ENCODE data around the gene INPP5D. TPM values are rescaled to one million over a fixed set of nuclear protein-coding genes. Genes with fewer than 3 reads are reported as not detected.

INPP5D gene
- total and polyA plus RNA-seq, 2 of the 13 experiments (the other 11 are each of a cell fraction or from before 2014, with no cell fraction given) = 16.7 to 18.0 TPM

DNA sequence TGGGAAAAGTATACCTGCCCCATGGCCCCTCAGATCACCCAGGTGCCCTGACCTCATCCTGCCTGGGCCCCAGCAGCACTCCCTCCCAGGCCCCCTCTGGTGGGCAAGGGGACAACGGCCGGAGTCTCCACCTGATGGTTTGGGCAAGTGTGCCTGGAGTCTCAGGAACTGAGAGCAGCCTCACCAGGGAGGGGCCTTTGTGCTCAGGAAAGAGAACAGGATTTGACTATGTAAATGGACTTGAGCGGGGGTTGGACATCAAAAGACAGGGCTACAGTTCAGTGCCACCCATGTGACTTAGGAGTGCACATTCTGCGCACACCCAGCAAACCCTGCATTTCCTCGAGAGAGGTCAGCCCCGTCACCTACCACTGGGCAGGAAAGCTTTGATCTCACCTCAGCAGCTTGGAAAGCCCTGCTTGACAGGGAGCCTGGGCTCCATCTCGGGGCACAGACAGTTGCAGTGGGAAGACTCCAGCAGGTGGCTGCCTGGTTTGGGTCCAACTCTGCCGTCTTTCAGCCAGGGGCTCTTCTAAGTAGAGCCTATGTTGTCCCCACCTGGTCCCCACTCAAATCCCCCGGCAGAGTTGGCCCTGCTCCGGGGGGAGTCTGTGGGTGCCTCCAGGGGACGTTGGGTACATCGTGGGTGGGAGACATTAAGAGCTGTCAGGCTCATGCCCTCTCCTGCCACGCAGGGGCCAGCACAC lies 3.3 kb downstream of the INPP5D start (continued):
- TF ChIP-seq PTBP1 (IDR thresholded peaks at IDR 0.05; ENCODE audit: low read depth, low read length, poor library complexity, severe bottlenecking) = no peak
- TF ChIP-seq SMYD3 (CRISPR knock-in tag; IDR thresholded peaks at IDR 0.05) = 0 out of 2 replicates have a peak, but pooled peaks have one; percentile 50
- 0 out of 2 replicates have a peak, but pooled peaks have one; percentile 11 for TF ChIP-seq WIZ (CRISPR knock-in tag; IDR thresholded peaks at IDR 0.05)
- TF ChIP-seq FOXK1 (CRISPR knock-in tag; IDR thresholded peaks at IDR 0.05; ENCODE audit: borderline replicate concordance, low read depth) = peak; percentile 94
- TF ChIP-seq ZNF382 (CRISPR knock-in tag; IDR thresholded peaks at IDR 0.05; ENCODE audit: borderline replicate concordance) = no peak
- TF ChIP-seq, protein P1, sequence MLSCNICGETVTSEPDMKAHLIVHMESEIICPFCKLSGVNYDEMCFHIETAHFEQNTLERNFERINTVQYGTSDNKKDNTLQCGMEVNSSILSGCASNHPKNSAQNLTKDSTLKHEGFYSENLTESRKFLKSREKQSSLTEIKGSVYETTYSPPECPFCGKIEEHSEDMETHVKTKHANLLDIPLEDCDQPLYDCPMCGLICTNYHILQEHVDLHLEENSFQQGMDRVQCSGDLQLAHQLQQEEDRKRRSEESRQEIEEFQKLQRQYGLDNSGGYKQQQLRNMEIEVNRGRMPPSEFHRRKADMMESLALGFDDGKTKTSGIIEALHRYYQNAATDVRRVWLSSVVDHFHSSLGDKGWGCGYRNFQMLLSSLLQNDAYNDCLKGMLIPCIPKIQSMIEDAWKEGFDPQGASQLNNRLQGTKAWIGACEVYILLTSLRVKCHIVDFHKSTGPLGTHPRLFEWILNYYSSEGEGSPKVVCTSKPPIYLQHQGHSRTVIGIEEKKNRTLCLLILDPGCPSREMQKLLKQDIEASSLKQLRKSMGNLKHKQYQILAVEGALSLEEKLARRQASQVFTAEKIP (CRISPR knock-in tag; IDR thresholded peaks at IDR 0.05; ENCODE audit: borderline replicate concordance) = no peak
- peak; percentile 46; the same call in 1 of the 2 replicates for TF ChIP-seq ZNF263 (CRISPR knock-in tag; IDR thresholded peaks at IDR 0.05)
- TF ChIP-seq, protein P2, sequence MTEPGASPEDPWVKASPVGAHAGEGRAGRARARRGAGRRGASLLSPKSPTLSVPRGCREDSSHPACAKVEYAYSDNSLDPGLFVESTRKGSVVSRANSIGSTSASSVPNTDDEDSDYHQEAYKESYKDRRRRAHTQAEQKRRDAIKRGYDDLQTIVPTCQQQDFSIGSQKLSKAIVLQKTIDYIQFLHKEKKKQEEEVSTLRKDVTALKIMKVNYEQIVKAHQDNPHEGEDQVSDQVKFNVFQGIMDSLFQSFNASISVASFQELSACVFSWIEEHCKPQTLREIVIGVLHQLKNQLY (CRISPR knock-in tag; IDR thresholded peaks at IDR 0.05) = peak; percentile 99
- no peak for TF ChIP-seq HOXA7 (CRISPR knock-in tag; IDR thresholded peaks at IDR 0.05)
- TF ChIP-seq, protein P3, sequence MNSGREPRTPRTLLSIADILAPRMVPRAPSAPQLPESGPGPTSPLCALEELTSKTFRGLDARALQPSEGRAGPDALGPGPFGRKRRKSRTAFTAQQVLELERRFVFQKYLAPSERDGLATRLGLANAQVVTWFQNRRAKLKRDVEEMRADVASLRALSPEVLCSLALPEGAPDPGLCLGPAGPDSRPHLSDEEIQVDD (CRISPR knock-in tag; IDR thresholded peaks at IDR 0.05; ENCODE audit: borderline replicate concordance) = no peak
- no peak for TF ChIP-seq NFE2L2 (IDR thresholded peaks at IDR 0.05; ENCODE audit: low read length)
- TF ChIP-seq ZNF430 (CRISPR knock-in tag; IDR thresholded peaks at IDR 0.05) = peak; percentile 38; the same call in 1 of the 2 replicates
- 0 out of 2 replicates have a peak, but pooled peaks have one; percentile 28 for TF ChIP-seq MAFF (IDR thresholded peaks at IDR 0.05; ENCODE audit: low read depth, low read length)
- peak; percentile 74; the same call in 1 of the 2 replicates for TF ChIP-seq UBTF (CRISPR knock-in tag; IDR thresholded peaks at IDR 0.05)
- TF ChIP-seq RFXAP (CRISPR knock-in tag; IDR thresholded peaks at IDR 0.05; ENCODE audit: borderline replicate concordance) = peak; percentile 70; the same call in 1 of the 2 replicates
- TF ChIP-seq TEAD2 (CRISPR knock-in tag; IDR thresholded peaks at IDR 0.05) = no peak
- no peak for TF ChIP-seq NFYB (CRISPR knock-in tag; IDR thresholded peaks at IDR 0.05)
- TF ChIP-seq SAP130 (CRISPR knock-in tag; IDR thresholded peaks at IDR 0.05; ENCODE audit: low read depth) = peak; percentile 98
- no peak for TF ChIP-seq ZNF543 (CRISPR knock-in tag; IDR thresholded peaks at IDR 0.05)
- TF ChIP-seq RBFOX2 (IDR thresholded peaks at IDR 0.05; ENCODE audit: low read depth, low read length) = no peak
- TF ChIP-seq CBX1 (IDR thresholded peaks at IDR 0.05; ENCODE audit: low read depth) = peak; percentile 44
- TF ChIP-seq CCDC6 (CRISPR knock-in tag; IDR thresholded peaks at IDR 0.05) = no peak; the same call in 1 of the 2 replicates
- no peak for TF ChIP-seq SRSF4 (IDR thresholded peaks at IDR 0.05; ENCODE audit: low read depth, low read length, poor library complexity, severe bottlenecking)
- TF ChIP-seq SIN3A (IDR thresholded peaks at IDR 0.05; ENCODE audit: borderline replicate concordance, low read depth, low read length) = no peak; the same call in 1 of the 2 replicates
- TF ChIP-seq ZIK1 (CRISPR knock-in tag; IDR thresholded peaks at IDR 0.05; ENCODE audit: borderline replicate concordance, low read depth) = peak; percentile 40; the same call in 1 of the 2 replicates
- TF ChIP-seq HOXA5 (CRISPR knock-in tag; IDR thresholded peaks at IDR 0.05) = peak; percentile 56; the same call in 1 of the 2 replicates
